ENCODE results near the gene CELF5.
"Not testable (repeated sequence)": the region's sequence is repeated elsewhere in the genome, so short reads cannot be mapped to it uniquely, and the experiment has no call there.

CELF5 gene

GRCh38 chr19:3295581-3295980 is 71.1 kb downstream of the CELF5 start:
- H3K27me3 Mint-ChIP-seq: peaks cover 18% of the 10 kb centered on the region
- no peak overlapping the region for H3K4me3 Mint-ChIP-seq
- no peaks in the 10 kb centered on the region for H3K4me1 Mint-ChIP-seq
- ATAC-seq: no peak
- H3K9me3 Mint-ChIP-seq: no peaks in the 10 kb centered on the region
- no peak overlapping the region for H3K27ac Mint-ChIP-seq
- DNase-seq: no peak

- no peaks in the 10 kb centered on the region for H3K4me1 Mint-ChIP-seq
- H3K27ac Mint-ChIP-seq: no peak overlapping the region
- H3K4me3 Mint-ChIP-seq: no peak overlapping the region
- H3K27me3 Mint-ChIP-seq: peaks cover 18% of the 10 kb centered on the region
- DNase-seq (no peak), ATAC-seq (no peak)
- H3K9me3 Mint-ChIP-seq: no peaks in the 10 kb centered on the region
Measured at GRCh38 chr19:3296034-3296433, 71.6 kb downstream of the CELF5 start.

- no peak for ATAC-seq
- no peak for DNase-seq
- Mint-ChIP-seq H3K27ac (no peak overlapping the region), H3K4me1 (no peaks in the 10 kb centered on the region), H3K9me3 (no peaks in the 10 kb centered on the region), H3K27me3 (peaks cover 14% of the 10 kb centered on the region), H3K4me3 (no peak overlapping the region)
Measured at GRCh38 chr19:3296446-3296845, 72.0 kb downstream of the CELF5 start.

GRCh38 chr19:3298853-3299449 is 74.5 kb downstream of the CELF5 start:
- H3K4me3 Mint-ChIP-seq: no peak overlapping the region

GRCh38 chr19:3300566-3300965 is 76.1 kb downstream of the CELF5 start:
- not testable (repeated sequence) for DNase-seq, H3K27ac Mint-ChIP-seq, ATAC-seq, H3K9me3 Mint-ChIP-seq, H3K27me3 Mint-ChIP-seq, H3K4me1 Mint-ChIP-seq, H3K4me3 Mint-ChIP-seq

More at GRCh38 chr19:3298853-3299449, 74.5 kb downstream of the CELF5 start:
- DNase-seq: no peak
- no peak for ATAC-seq
- peaks cover 10% of the 10 kb centered on the region for H3K27me3 Mint-ChIP-seq
- H3K27ac Mint-ChIP-seq: no peak overlapping the region
- no peaks in the 10 kb centered on the region for H3K4me1 Mint-ChIP-seq
- peaks cover 5 to 6% of the 10 kb centered on the region in 2 donors for H3K9me3 Mint-ChIP-seq

- Mint-ChIP-seq H3K27ac (no peak overlapping the region), H3K27me3 (peaks cover 13% of the 10 kb centered on the region), H3K4me3 (no peak overlapping the region), H3K9me3 (peaks cover 5 to 7% of the 10 kb centered on the region in 2 donors), H3K4me1 (no peaks in the 10 kb centered on the region)
- DNase-seq (no peak), ATAC-seq (no peak)
Measured at GRCh38 chr19:3302755-3303154, 78.3 kb downstream of the CELF5 start.

GRCh38 chr19:3304871-3305423 is 80.5 kb downstream of the CELF5 start:
- H3K4me3 Mint-ChIP-seq: no peak overlapping the region
- no peaks in the 10 kb centered on the region for H3K4me1 Mint-ChIP-seq
- peak; percentile 69 for ATAC-seq
- no peak overlapping the region for H3K27ac Mint-ChIP-seq
- peak; percentile 74 to 78 for DNase-seq
- H3K27me3 Mint-ChIP-seq: peaks cover 30% of the 10 kb centered on the region
- H3K9me3 Mint-ChIP-seq: peaks cover 5 to 13% of the 10 kb centered on the region in 2 donors

GRCh38 chr19:3309724-3310123 is 85.3 kb downstream of the CELF5 start:
- ATAC-seq (no peak), DNase-seq (no peak)
- peaks cover 60% of the 10 kb centered on the region for H3K27me3 Mint-ChIP-seq
- no peak overlapping the region for H3K4me3 Mint-ChIP-seq
- H3K9me3 Mint-ChIP-seq: peaks cover 0 to 7% of the 10 kb centered on the region in 2 donors
- H3K4me1 Mint-ChIP-seq: no peaks in the 10 kb centered on the region
- H3K27ac Mint-ChIP-seq: no peak overlapping the region

GRCh38 chr19:3310280-3310679 is 85.8 kb downstream of the CELF5 start:
- H3K4me1 Mint-ChIP-seq: no peaks in the 10 kb centered on the region
- H3K9me3 Mint-ChIP-seq: peaks cover 0 to 7% of the 10 kb centered on the region in 2 donors
- DNase-seq (no peak), ATAC-seq (no peak)
- H3K27ac Mint-ChIP-seq: no peak overlapping the region
- H3K4me3 Mint-ChIP-seq: no peak overlapping the region
- peaks cover 60% of the 10 kb centered on the region for H3K27me3 Mint-ChIP-seq

- Mint-ChIP-seq H3K4me3 (no peak overlapping the region), H3K27ac (no peak overlapping the region), H3K9me3 (peaks cover 0 to 7% of the 10 kb centered on the region in 2 donors), H3K27me3 (peaks cover 60% of the 10 kb centered on the region), H3K4me1 (no peaks in the 10 kb centered on the region)
- no peak for ATAC-seq
- DNase-seq: no peak
Measured at GRCh38 chr19:3310711-3311110, 86.2 kb downstream of the CELF5 start.

- DNase-seq (no peak), ATAC-seq (no peak)
- Mint-ChIP-seq H3K4me3 (no peak overlapping the region), H3K4me1 (no peaks in the 10 kb centered on the region), H3K27me3 (peaks cover 58% of the 10 kb centered on the region), H3K9me3 (peaks cover 0 to 2% of the 10 kb centered on the region in 2 donors), H3K27ac (no peak overlapping the region)
Measured at GRCh38 chr19:3313199-3313575, 88.7 kb downstream of the CELF5 start.

GRCh38 chr19:3314962-3315675 is 90.7 kb downstream of the CELF5 start:
- H3K27ac Mint-ChIP-seq: no peak overlapping the region
- no peaks in the 10 kb centered on the region for H3K4me1 Mint-ChIP-seq
- DNase-seq (no peak), ATAC-seq (no peak)
- H3K9me3 Mint-ChIP-seq: no peaks in the 10 kb centered on the region
- H3K4me3 Mint-ChIP-seq: no peak overlapping the region
- peaks cover 47% of the 10 kb centered on the region for H3K27me3 Mint-ChIP-seq

- DNase-seq (no peak), ATAC-seq (no peak)
- Mint-ChIP-seq H3K27me3 (peaks cover 43% of the 10 kb centered on the region), H3K27ac (no peak overlapping the region), H3K4me3 (no peak overlapping the region), H3K4me1 (no peaks in the 10 kb centered on the region), H3K9me3 (no peaks in the 10 kb centered on the region)
Measured at GRCh38 chr19:3315676-3315973, 91.2 kb downstream of the CELF5 start.

GRCh38 chr19:3316132-3316648 is 91.7 kb downstream of the CELF5 start:
- H3K27me3 Mint-ChIP-seq: peaks cover 43% of the 10 kb centered on the region
- no peak overlapping the region for H3K4me3 Mint-ChIP-seq
- no peak for ATAC-seq
- no peak overlapping the region for H3K27ac Mint-ChIP-seq
- DNase-seq: no peak
- no peaks in the 10 kb centered on the region for H3K9me3 Mint-ChIP-seq
- H3K4me1 Mint-ChIP-seq: no peaks in the 10 kb centered on the region

GRCh38 chr19:3316659-3317207 is 92.3 kb downstream of the CELF5 start:
- H3K4me3 Mint-ChIP-seq: no peak overlapping the region
- ATAC-seq: no peak
- no peak for DNase-seq
- H3K9me3 Mint-ChIP-seq: no peaks in the 10 kb centered on the region
- no peaks in the 10 kb centered on the region for H3K4me1 Mint-ChIP-seq
- H3K27me3 Mint-ChIP-seq: peaks cover 43% of the 10 kb centered on the region
- no peak overlapping the region for H3K27ac Mint-ChIP-seq

- Mint-ChIP-seq H3K27me3 (peaks cover 33% of the 10 kb centered on the region), H3K27ac (no peak overlapping the region), H3K4me1 (no peaks in the 10 kb centered on the region), H3K9me3 (no peaks in the 10 kb centered on the region), H3K4me3 (no peak overlapping the region)
- ATAC-seq: no peak
- DNase-seq: no peak
Measured at GRCh38 chr19:3319643-3320353, 95.3 kb downstream of the CELF5 start.
